ENCODE measurements around the gene SIGMAR1. TPM values are rescaled to one million over a fixed set of nuclear protein-coding genes. Genes with fewer than 3 reads are reported as not detected.

SIGMAR1 gene
- total and polyA plus RNA-seq, 2 of the 4 experiments (the other 2 are of a cell fraction) = 44.6 to 88.9 TPM

DNA sequence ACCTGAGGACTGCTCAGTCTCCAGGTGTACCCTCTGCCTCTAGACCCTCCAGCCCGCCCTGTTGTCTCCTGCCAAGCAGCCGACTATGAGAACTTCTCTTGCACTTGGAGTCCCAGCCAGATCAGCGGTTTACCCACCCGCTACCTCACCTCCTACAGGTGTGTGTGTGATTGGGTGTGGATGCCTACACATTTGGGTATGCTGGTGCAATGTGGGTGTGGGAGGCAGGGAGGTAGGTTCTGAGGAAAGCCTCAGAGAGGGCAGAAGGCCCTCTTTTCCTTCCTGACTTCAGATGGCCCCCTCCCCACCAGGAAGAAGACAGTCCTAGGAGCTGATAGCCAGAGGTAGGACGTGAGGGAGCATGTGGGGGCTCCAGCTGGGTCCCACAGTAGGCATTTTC is 19.4 kb upstream of the SIGMAR1 start:
- Histone ChIP-seq H2AK5ac (ENCODE audit: low read depth, low read length) (no peak overlapping the region), H3K36me3 (ENCODE audit: control insufficient read depth, insufficient read depth, low read length) (peaks cover 4% of the 10 kb centered on the region; the same call in 1 of the 2 replicates), H3K27ac (ENCODE audit: insufficient read depth, low read length) (no peak overlapping the region), H4K5ac (ENCODE audit: low read depth, low read length) (no peak overlapping the region), H3K4me1 (ENCODE audit: control insufficient read depth, insufficient read depth, low read length) (peaks cover 27% of the 10 kb centered on the region), H3K56ac (ENCODE audit: extremely low read depth, insufficient read depth, low read length) (no peak overlapping the region), H3K79me1 (ENCODE audit: low read depth in 1 of 2, low read length in 2 of 2) (peaks cover 0 to 21% of the 10 kb centered on the region in 2 experiments; a peak in 2 of 4 replicates), H3K9me3 (ENCODE audit: control insufficient read depth, insufficient read depth, low read length) (no peaks in the 10 kb centered on the region), H3K18ac (ENCODE audit: low read depth, low read length) (no peak overlapping the region), H2BK20ac (ENCODE audit: low read depth, low read length) (no peak overlapping the region), H2AFZ (replicated peaks; ENCODE audit: low read length, poor library complexity) (no peak overlapping the region), H4K8ac (ENCODE audit: low read depth in 2 of 2, low read length in 2 of 2) (no peak overlapping the region), H3K4me3 (ENCODE audit: insufficient read depth, low read depth, low read length) (no peak overlapping the region), H3K4ac (ENCODE audit: low read depth, low read length) (no peak overlapping the region), H2AK9ac (replicated peaks; ENCODE audit: low read depth, low read length, poor library complexity) (no peak overlapping the region), H2BK5ac (ENCODE audit: low read depth, low read length, poor library complexity, severe bottlenecking) (no peak overlapping the region), H3K14ac (replicated peaks; ENCODE audit: low read depth, low read length) (no peak overlapping the region), H3K23ac (ENCODE audit: low read depth, low read length) (no peak overlapping the region), H3K9ac (ENCODE audit: low read depth, low read length) (no peak overlapping the region), H4K91ac (ENCODE audit: insufficient read depth, low read depth, low read length) (no peak overlapping the region), H4K20me1 (ENCODE audit: insufficient read depth, low read length) (no peaks in the 10 kb centered on the region), H2BK120ac (ENCODE audit: low read depth, low read length) (no peak overlapping the region), H2BK15ac (ENCODE audit: low read depth, low read length) (no peak overlapping the region), H3K4me2 (ENCODE audit: low read depth, low read length) (no peak overlapping the region), H3K27me3 (ENCODE audit: control insufficient read depth, insufficient read depth, low read length) (no peaks in the 10 kb centered on the region), H3K9me1 (ENCODE audit: insufficient read depth, low read length) (peaks cover 25% of the 10 kb centered on the region)
- dilution Hi-C loops (cut with HindIII; ENCODE audit: low sequenced_read_pairs, unreplicated experiment) (no loop called here), in situ Hi-C loops (cut with MboI; ENCODE audit: low sequenced_read_pairs) (no loop called here), intact Hi-C loops (cut with micrococcal nuclease) (no loop called here)
- no TSS peak for BruUV-seq (replicated peaks)
- no peak for ATAC-seq (ENCODE audit: low read depth)
- POLR2A ChIA-PET (ENCODE audit: unreplicated experiment) = no interaction called here
- TF ChIP-seq SMC3 (IDR thresholded peaks at IDR 0.05; ENCODE audit: low read depth, low read length) (no peak), MAFK (IDR thresholded peaks at IDR 0.05; ENCODE audit: low read depth, low read length) (no peak), BHLHE40 (IDR thresholded peaks at IDR 0.05; ENCODE audit: low read depth, low read length) (no peak), CHD1 (IDR thresholded peaks at IDR 0.05; ENCODE audit: low read depth, low read length) (no peak), FOS (IDR thresholded peaks at IDR 0.05; ENCODE audit: low read depth, low read length) (no peak), NFE2L2 (IDR thresholded peaks at IDR 0.05; ENCODE audit: low read depth, low read length) (no peak), MAZ (IDR thresholded peaks at IDR 0.05; ENCODE audit: borderline replicate concordance, low read depth, low read length) (no peak)
- TF ChIP-seq, protein P1, sequence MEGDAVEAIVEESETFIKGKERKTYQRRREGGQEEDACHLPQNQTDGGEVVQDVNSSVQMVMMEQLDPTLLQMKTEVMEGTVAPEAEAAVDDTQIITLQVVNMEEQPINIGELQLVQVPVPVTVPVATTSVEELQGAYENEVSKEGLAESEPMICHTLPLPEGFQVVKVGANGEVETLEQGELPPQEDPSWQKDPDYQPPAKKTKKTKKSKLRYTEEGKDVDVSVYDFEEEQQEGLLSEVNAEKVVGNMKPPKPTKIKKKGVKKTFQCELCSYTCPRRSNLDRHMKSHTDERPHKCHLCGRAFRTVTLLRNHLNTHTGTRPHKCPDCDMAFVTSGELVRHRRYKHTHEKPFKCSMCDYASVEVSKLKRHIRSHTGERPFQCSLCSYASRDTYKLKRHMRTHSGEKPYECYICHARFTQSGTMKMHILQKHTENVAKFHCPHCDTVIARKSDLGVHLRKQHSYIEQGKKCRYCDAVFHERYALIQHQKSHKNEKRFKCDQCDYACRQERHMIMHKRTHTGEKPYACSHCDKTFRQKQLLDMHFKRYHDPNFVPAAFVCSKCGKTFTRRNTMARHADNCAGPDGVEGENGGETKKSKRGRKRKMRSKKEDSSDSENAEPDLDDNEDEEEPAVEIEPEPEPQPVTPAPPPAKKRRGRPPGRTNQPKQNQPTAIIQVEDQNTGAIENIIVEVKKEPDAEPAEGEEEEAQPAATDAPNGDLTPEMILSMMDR (conservative IDR thresholded peaks at IDR 0.05; ENCODE audit: low read depth, low read length) = no peak
- no CpG with 5 or more reads among the region's 5 CpGs for WGBS, 2 experiments (ENCODE audit: extremely low coverage in 2 of 2, insufficient read length in 1 of 2)
- CTCF ChIA-PET = no interaction called here
- no peak for DNase-seq

Data from IMR-90 (cell line).